GM23338 (cell line): ENCODE measurements around the gene DOP1B. TPM values are rescaled to one million over a fixed set of nuclear protein-coding genes. Genes with fewer than 3 reads are reported as not detected.

Source experiments
- ATAC-seq: fragments of 200-7000 bp; cut with Tn5 transposase; 3 replicates; pipeline ENCODE4 v1.9.1; 2020
- DNase-seq: peaks from one replicate; pipeline ENCODE4 v3.0.0-alpha.2; 2015; ENCODE audit warnings: low spot score
- H2AFZ ChIP-seq: fragments of 200-600 bp; sonication (generic); 2 replicates; pipeline ENCODE4 v1.8.0; 2016; ENCODE audit warnings: antibody characterized with exemption, mild to moderate bottlenecking, moderate library complexity
- H3F3A ChIP-seq: fragments of 200-600 bp; sonication (generic); replicated peaks from 2 replicates; pipeline ENCODE4 v1.8.0; 2017; ENCODE audit warnings: antibody characterized with exemption, mixed run types, low read depth
- H3K27ac ChIP-seq: fragments of 200-600 bp; sonication (generic); 2 replicates; pipeline ENCODE4 v1.6.1; 2016; ENCODE audit warnings: low read depth
- H3K27me3 ChIP-seq: fragments of 200-600 bp; sonication (generic); 2 replicates; pipeline ENCODE4 v1.8.0; 2016; ENCODE audit warnings: mild to moderate bottlenecking, mixed run types, moderate library complexity; ENCODE audit not compliant: insufficient read depth
- H3K36me3 ChIP-seq: fragments of 200-600 bp; sonication (generic); 2 replicates; pipeline ENCODE4 v1.8.0; 2016; ENCODE audit warnings: mild to moderate bottlenecking; ENCODE audit not compliant: insufficient read depth
- H3K4me1 ChIP-seq: fragments of 200-600 bp; sonication (generic); 2 replicates; pipeline ENCODE4 v1.8.0; 2016; ENCODE audit warnings: mild to moderate bottlenecking, moderate library complexity; ENCODE audit not compliant: insufficient read depth
- H3K4me2 ChIP-seq: fragments of 200-600 bp; sonication (generic); 2 replicates; pipeline ENCODE4 v1.7.1; 2017; ENCODE audit warnings: mixed run types
- H3K4me3 ChIP-seq: fragments of 200-600 bp; sonication (generic); 2 replicates; pipeline ENCODE4 v1.6.1; 2016; ENCODE audit warnings: mixed run types
- H3K79me2 ChIP-seq: fragments of 200-600 bp; sonication (generic); replicated peaks from 2 replicates; pipeline ENCODE4 v1.8.0; 2017; ENCODE audit warnings: mild to moderate bottlenecking; ENCODE audit not compliant: insufficient read depth
- H3K9me2 ChIP-seq: fragments of 200-600 bp; sonication (generic); 2 replicates; pipeline ENCODE4 v1.8.0; 2017; ENCODE audit not compliant: insufficient read depth
- H4K20me1 ChIP-seq: fragments of 200-600 bp; sonication (generic); replicated peaks from 2 replicates; pipeline ENCODE4 v1.8.0; 2017; ENCODE audit warnings: mild to moderate bottlenecking; ENCODE audit not compliant: insufficient read depth
- H3K27ac Mint-ChIP-seq: 2 replicates; pipeline ENCODE4 v1.8.0; 2020; ENCODE audit warnings: inconsistent platforms, mild to moderate bottlenecking, moderate library complexity, mixed read lengths
- H3K27me3 Mint-ChIP-seq: 3 replicates; pipeline ENCODE4 v1.8.0; 2022; ENCODE audit warnings: low read depth, mild to moderate bottlenecking, moderate library complexity, mixed read lengths, inconsistent platforms; ENCODE audit not compliant: insufficient read depth, poor library complexity
- H3K36me3 Mint-ChIP-seq: 3 replicates; pipeline ENCODE4 v1.8.0; 2021; ENCODE audit warnings: low read depth, mild to moderate bottlenecking, inconsistent platforms, moderate library complexity, mixed read lengths
- H3K4me1 Mint-ChIP-seq: 3 replicates; pipeline ENCODE4 v1.8.0; 2020; ENCODE audit warnings: mild to moderate bottlenecking, inconsistent platforms, mixed read lengths
- H3K4me3 Mint-ChIP-seq: 3 replicates; pipeline ENCODE4 v1.8.0; 2021; ENCODE audit warnings: moderate library complexity, mild to moderate bottlenecking, inconsistent platforms, mixed read lengths
- H3K9me3 Mint-ChIP-seq: 3 replicates; pipeline ENCODE4 v1.8.0; 2020; ENCODE audit warnings: moderate library complexity, mild to moderate bottlenecking, inconsistent platforms, mixed read lengths
- CREB1 ChIP-seq: fragments of 250-450 bp; sonication (Bioruptor Pico); IDR thresholded peaks from 2 replicates; pipeline ENCODE4 v1.5.0; 2020; ENCODE audit warnings: low read depth, mild to moderate bottlenecking, moderate library complexity
- NANOG ChIP-seq: IDR thresholded peaks from 2 replicates; pipeline ENCODE4 v1.6.1; 2016; ENCODE audit warnings: antibody characterized with exemption, borderline replicate concordance
- ZNF114 ChIP-seq: fragments of 250-450 bp; sonication (Bioruptor Pico); IDR thresholded peaks from 2 replicates; pipeline ENCODE4 v1.5.0; 2020; ENCODE audit warnings: mild to moderate bottlenecking, moderate library complexity
- ZNF331 ChIP-seq: fragments of 250-450 bp; sonication (Bioruptor Pico); IDR thresholded peaks from 2 replicates; pipeline ENCODE4 v1.5.0; 2020; ENCODE audit warnings: low read depth, mild to moderate bottlenecking, moderate library complexity
- ZNF462 ChIP-seq: fragments of 250-450 bp; sonication (Bioruptor Pico); IDR thresholded peaks from 2 replicates; pipeline ENCODE4 v1.5.0; 2020; ENCODE audit warnings: mild to moderate bottlenecking, moderate library complexity
- polyA plus RNA-seq: library from polyadenylated mRNA; unstranded; fragments of >200 nt; fragmentation: Nextera tagmentation; extraction: Ambion mirVana; gene quantifications from 2 replicates; pipeline ENCODE4 v1.2.1, GENCODE V29; 2016
- total RNA-seq: library from RNA; depleted of rRNA; stranded (reverse); fragments of >200 nt; shearing (Covaris generic); gene quantifications from 2 replicates; pipeline ENCODE4 v1.2.3, GENCODE V29; 2014
- TF ChIP-seq, protein P1 (sequence below): IDR thresholded peaks from 2 replicates; pipeline ENCODE4 v1.6.1; 2016; ENCODE audit warnings: antibody characterized with exemption

DOP1B gene
- total and polyA plus RNA-seq, 2 experiments from 2014 or later: 4.9 to 18.0 TPM

DNA sequence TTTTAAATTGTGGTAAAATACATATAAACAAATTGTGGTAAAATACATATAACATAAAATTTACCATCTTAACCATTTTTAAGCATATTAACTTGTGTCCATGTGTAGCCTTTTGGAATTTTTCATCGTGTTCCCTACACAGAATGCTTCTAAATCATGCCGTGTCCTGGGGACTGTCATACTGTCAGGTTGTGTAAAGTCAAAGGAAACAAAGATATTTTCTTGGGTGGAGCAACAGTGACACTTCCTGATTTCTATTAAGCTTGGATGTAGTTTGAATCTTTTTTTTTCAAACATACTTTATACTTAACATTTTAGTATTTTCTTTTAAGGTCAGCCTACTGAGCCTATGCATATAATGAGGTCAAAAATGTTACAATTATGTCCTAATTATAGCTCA lies 32.3 kb downstream of the DOP1B start:
- H4K20me1 ChIP-seq: no peaks in the 10 kb centered on the region
- Mint-ChIP-seq H3K4me3 (no peak overlapping the region), H3K27me3 (no peaks in the 10 kb centered on the region), H3K36me3 (no peaks in the 10 kb centered on the region), H3K9me3 (no peaks in the 10 kb centered on the region), H3K27ac (no peak overlapping the region), H3K4me1 (peaks cover 13% of the 10 kb centered on the region)
- H3K27me3 ChIP-seq: no peaks in the 10 kb centered on the region
- no peak overlapping the region for H3K4me3 ChIP-seq
- H2AFZ ChIP-seq: no peak overlapping the region
- H3K36me3 ChIP-seq: no peaks in the 10 kb centered on the region
- ATAC-seq (no peak), DNase-seq (no peak)
- no peaks in the 10 kb centered on the region for H3K79me2 ChIP-seq
- H3K27ac ChIP-seq: no peak overlapping the region
- no peaks in the 10 kb centered on the region for H3K4me1 ChIP-seq
- H3F3A ChIP-seq: no peaks in the 10 kb centered on the region; the same call in 1 of the 2 replicates
- TF ChIP-seq ZNF462 (CRISPR knock-in tag): no peak
- TF ChIP-seq, protein P1, sequence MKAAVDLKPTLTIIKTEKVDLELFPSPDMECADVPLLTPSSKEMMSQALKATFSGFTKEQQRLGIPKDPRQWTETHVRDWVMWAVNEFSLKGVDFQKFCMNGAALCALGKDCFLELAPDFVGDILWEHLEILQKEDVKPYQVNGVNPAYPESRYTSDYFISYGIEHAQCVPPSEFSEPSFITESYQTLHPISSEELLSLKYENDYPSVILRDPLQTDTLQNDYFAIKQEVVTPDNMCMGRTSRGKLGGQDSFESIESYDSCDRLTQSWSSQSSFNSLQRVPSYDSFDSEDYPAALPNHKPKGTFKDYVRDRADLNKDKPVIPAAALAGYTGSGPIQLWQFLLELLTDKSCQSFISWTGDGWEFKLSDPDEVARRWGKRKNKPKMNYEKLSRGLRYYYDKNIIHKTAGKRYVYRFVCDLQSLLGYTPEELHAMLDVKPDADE: no peak
- no peak overlapping the region for H3K4me2 ChIP-seq
- H3K9me2 ChIP-seq: no peaks in the 10 kb centered on the region

- no peak overlapping the region for H3K4me3 ChIP-seq
- TF ChIP-seq ZNF331 (CRISPR knock-in tag) (no peak), ZNF114 (CRISPR knock-in tag) (no peak), CREB1 (CRISPR knock-in tag) (no peak), ZNF462 (CRISPR knock-in tag) (no peak), NANOG (no peak)
Observed at GRCh38 chr21:36190736-36191135, 34.1 kb downstream of the DOP1B start.

More at GRCh38 chr21:36190736-36191135, 34.1 kb downstream of the DOP1B start:
- H3K27ac ChIP-seq: no peak overlapping the region
- H3K27me3 ChIP-seq: no peaks in the 10 kb centered on the region
- DNase-seq: no peak
- Mint-ChIP-seq H3K9me3 (no peaks in the 10 kb centered on the region), H3K27me3 (peaks cover 2% of the 10 kb centered on the region), H3K4me3 (no peak overlapping the region), H3K36me3 (no peaks in the 10 kb centered on the region), H3K27ac (no peak overlapping the region), H3K4me1 (peaks cover 13% of the 10 kb centered on the region)
- no peak overlapping the region for H2AFZ ChIP-seq
- no peak for ATAC-seq
- no peak overlapping the region for H3K4me2 ChIP-seq
- no peaks in the 10 kb centered on the region for H3K79me2 ChIP-seq
- no peaks in the 10 kb centered on the region for H3K4me1 ChIP-seq
- H3K36me3 ChIP-seq: no peaks in the 10 kb centered on the region
- no peaks in the 10 kb centered on the region; the same call in 1 of the 2 replicates for H3F3A ChIP-seq
- H4K20me1 ChIP-seq: no peaks in the 10 kb centered on the region
- H3K9me2 ChIP-seq: no peaks in the 10 kb centered on the region
